Fibroblast of mammary gland (primary cell): Measurements from ENCODE around the gene CKS1B.

Experiments used
- DNase-seq: peaks from one replicate; pipeline ENCODE4 v3.0.0-alpha.2; 2010; ENCODE audit warnings: low read depth
- H3K4me3 ChIP-seq: 2 replicates; pipeline ENCODE4 v1.5.1; 2011; ENCODE audit warnings: low read depth, mild to moderate bottlenecking, low read length, moderate library complexity; ENCODE audit not compliant: control insufficient read depth
- CTCF ChIP-seq: conservative IDR thresholded peaks from 2 replicates; pipeline ENCODE4 v1.5.1; 2011; ENCODE audit warnings: low read depth, low read length, inconsistent platforms; ENCODE audit not compliant: control insufficient read depth, insufficient read depth

Gene CKS1B

GRCh38 chr1:155008015-155008941 is 33.8 kb downstream of the CKS1B start:
- DNase-seq, result no peak
- TF ChIP-seq CTCF, result no peak
- no peak overlapping the region for H3K4me3 ChIP-seq

- TF ChIP-seq CTCF, result no peak
- no peak for DNase-seq
- no peak overlapping the region for H3K4me3 ChIP-seq
Measured at GRCh38 chr1:155009221-155009711, 34.8 kb downstream of the CKS1B start.

- DNase-seq, result no peak
- no peak overlapping the region for H3K4me3 ChIP-seq
- no peak for TF ChIP-seq CTCF
Measured at GRCh38 chr1:155009742-155010141, 35.3 kb downstream of the CKS1B start.

- H3K4me3 ChIP-seq, result no peak overlapping the region
- DNase-seq, result no peak
- no peak for TF ChIP-seq CTCF
Measured at GRCh38 chr1:155010211-155010918, 35.9 kb downstream of the CKS1B start.

- TF ChIP-seq CTCF, result no peak
- H3K4me3 ChIP-seq, result no peak overlapping the region
- DNase-seq, result no peak
Measured at GRCh38 chr1:155011004-155011416, 36.5 kb downstream of the CKS1B start.

GRCh38 chr1:155011437-155012025 is 37.0 kb downstream of the CKS1B start:
- no peak for TF ChIP-seq CTCF
- H3K4me3 ChIP-seq, result no peak overlapping the region
- no peak for DNase-seq
